ENCODE data around the gene HS3ST5.

GRCh38 chr6:114323784-114324183, 19.0 kb downstream of the HS3ST5 start:
- TF ChIP-seq, protein P1, sequence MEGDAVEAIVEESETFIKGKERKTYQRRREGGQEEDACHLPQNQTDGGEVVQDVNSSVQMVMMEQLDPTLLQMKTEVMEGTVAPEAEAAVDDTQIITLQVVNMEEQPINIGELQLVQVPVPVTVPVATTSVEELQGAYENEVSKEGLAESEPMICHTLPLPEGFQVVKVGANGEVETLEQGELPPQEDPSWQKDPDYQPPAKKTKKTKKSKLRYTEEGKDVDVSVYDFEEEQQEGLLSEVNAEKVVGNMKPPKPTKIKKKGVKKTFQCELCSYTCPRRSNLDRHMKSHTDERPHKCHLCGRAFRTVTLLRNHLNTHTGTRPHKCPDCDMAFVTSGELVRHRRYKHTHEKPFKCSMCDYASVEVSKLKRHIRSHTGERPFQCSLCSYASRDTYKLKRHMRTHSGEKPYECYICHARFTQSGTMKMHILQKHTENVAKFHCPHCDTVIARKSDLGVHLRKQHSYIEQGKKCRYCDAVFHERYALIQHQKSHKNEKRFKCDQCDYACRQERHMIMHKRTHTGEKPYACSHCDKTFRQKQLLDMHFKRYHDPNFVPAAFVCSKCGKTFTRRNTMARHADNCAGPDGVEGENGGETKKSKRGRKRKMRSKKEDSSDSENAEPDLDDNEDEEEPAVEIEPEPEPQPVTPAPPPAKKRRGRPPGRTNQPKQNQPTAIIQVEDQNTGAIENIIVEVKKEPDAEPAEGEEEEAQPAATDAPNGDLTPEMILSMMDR (IDR thresholded peaks at IDR 0.05) = no peak
- TF ChIP-seq POLR2AphosphoS5 (IDR thresholded peaks at IDR 0.05; ENCODE audit: insufficient read depth in 1 of 2, low read depth in 1 of 2) (no peak), POLR2A (IDR thresholded peaks at IDR 0.05) (no peak)
